Left renal pelvis (tissue), 4 donors: ENCODE measurements around the gene IFT25. TPM values are rescaled to one million over a fixed set of nuclear protein-coding genes. Genes with fewer than 3 reads are reported as not detected.

Experiments
- DNase-seq, 4 donors: peaks; one replicate each; pipeline ENCODE4 v3.0.0-alpha.2; 2013; ENCODE audit warnings: low read depth in 4 of 4, low spot score in 3 of 4
- polyA plus RNA-seq, 4 donors: library from polyadenylated mRNA; unstranded; fragments of 120-200 nt; gene quantifications; one replicate each; pipeline ENCODE4 v1.2.1, GENCODE V29; 2013; ENCODE audit not compliant: insufficient read length in 4 of 4

The IFT25 gene
- polyA plus RNA-seq, 4 donors: 40.4 to 59.8 (median 50.3) TPM

DNA sequence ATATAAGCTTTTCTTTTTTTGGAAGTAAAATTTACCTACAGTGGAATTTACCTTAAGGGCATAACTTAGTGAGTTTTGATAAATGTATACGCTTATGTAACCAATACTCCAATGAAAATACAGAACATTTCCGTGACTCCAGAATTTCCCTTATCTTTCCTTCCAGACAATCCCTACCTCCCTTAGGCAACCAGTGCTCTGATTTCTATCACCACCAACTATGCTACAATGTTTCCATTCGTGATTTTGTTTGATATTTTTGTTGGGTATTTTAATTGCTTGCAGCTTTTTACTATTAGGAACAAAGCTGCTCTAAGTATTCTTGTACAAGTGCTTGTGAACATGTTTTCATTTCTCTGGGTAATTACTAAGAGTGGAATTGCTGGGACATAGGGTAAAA, 14.6 kb downstream of the IFT25 start:
- DNase-seq: no peak

DNA sequence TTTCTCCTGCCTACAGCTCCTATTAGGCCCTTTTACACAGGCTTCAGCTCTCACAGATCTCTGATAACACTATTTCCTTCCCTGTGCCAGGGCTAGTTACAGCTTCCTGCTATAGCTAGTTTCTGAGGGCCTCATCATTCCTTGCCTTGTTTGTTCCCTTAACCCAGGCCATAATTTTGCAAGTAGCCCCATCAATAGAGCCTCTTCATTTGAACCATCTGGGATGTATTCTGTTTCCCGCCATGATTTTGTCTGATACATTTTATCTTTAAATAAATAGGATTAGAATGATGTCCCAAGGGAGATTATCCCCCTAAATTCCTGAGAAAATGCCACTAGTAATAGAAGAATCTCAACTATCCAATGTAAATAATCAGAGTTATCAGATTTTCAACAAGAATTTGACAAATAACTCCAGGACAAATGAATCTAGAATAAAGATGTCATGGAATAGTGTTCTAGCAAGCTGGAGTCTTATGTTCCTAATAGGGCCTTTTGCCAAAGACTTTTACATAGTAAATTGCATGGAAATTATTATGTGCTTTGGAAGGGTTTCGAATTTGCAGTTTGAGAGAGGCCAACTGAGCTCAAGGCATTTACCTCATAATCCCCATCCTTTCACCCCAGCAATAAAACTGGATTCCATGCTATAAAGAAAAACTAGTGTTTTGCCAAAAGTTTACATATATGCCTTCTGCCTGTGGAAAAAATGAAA, 16.1 kb downstream of the IFT25 start:
- peak in 1 of 4 donors; percentile 19 for DNase-seq

DNA sequence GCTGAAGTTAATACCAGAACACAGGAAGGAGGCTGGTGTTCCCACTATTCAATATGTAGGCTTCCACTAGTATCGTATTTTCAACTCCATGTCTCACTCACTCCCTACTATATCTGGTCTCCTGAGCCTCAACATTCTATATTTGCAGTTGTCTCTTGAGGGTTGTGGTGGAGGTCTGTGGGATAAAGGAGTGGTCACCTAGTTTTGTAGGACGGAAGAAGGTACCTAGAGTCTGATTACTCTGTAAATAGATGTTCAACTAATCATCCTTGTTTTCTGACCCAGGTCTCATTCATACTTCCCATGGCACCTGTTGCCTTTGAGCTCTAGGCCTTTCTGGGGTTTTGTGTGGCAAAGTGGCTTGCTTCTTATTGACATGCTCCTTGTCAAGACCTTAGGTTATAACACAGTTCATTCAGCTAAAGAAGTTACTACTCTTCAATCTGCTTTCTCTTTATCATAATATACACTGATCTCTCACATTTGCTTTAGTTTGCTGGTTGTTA, 18.1 kb downstream of the IFT25 start:
- DNase-seq: no peak

DNA sequence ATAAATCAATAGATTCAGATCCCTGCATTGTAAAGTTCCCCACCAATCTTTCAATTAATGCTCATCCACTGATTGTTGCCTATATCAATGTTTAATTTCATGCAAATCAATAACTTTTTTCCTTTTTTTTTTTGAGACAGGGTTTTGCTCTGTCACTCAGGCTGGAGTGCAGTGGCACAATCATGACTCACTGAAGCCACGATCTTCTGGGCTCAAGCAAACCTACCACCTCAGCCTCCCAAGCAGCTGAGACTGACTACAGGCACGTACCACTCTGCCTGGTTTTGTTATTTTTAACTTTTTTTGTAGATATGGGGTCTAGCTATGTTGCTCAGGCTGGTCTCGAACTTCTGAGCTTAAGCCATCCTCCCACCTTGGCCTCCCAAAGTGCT, 25.8 kb downstream of the IFT25 start:
- no peak for DNase-seq

DNA sequence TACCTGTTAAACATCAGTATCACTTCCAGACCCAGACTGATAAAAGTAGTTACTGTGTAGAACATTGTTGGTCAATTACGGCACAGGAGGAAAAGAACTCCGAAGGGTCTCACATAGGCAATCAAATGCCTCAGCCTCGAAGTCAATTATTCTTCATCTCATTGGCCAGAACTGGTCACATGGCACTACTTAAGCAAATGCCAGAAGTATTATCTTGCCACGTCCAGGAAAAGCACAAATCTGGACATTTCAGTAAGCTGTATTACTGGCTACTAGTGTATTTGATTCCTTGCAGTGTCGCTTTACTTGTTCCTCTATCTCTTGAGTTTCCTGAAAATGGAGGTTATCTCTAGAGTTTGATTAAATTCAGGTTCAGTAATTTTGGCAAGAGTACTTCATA, 27.2 kb downstream of the IFT25 start:
- DNase-seq: no peak

DNA sequence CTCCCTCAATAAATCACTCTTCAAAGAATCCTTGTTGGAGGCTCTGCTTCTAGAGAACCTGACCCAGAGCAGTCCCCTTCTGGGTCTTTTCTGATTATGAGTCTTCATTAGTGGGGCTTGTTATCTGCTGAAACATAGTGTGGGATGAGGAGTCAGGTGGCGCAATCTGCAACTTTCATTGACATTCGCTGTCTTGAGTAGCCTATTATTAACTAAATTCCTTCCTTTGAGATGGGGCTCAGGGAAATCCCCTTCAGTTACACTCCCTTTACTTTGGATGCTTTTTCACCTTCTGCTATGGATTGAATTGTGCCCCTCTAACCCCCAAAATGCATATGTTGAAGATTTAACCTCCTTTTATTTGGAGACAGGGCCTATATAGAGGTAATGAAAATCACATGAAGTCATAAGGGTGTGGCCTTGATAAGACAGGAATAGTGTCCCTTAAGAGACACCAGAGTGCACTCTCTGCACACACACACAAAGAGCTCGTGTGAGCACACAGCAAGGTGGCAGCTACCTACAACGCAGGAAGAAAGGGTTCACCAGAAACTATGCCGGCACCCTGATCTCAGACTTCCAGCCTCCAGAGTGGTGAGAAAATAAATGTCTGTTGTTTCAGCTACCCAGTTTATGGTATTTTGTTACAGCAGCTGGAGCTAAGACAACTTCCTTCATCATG, 32.0 kb downstream of the IFT25 start:
- DNase-seq: no peak

DNA sequence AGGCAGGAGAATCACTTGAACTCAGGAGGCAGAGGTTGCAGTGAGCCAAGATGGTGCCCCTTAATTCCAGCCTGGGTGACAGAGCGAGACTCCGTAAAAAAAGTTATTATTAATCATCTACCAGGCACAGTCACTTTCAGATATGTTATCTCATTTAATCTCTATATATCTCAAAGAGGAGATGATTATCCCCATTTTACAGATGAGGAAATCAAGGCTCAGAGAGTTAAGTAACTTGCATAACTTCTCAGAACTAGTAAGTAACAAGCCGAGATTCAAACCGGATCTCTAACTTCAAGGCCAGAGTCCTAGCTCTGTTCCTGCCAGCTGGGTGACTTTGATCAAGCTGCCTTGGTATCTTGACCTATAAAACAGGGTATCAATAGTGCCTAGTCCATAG, 34.1 kb downstream of the IFT25 start:
- no peak for DNase-seq

DNA sequence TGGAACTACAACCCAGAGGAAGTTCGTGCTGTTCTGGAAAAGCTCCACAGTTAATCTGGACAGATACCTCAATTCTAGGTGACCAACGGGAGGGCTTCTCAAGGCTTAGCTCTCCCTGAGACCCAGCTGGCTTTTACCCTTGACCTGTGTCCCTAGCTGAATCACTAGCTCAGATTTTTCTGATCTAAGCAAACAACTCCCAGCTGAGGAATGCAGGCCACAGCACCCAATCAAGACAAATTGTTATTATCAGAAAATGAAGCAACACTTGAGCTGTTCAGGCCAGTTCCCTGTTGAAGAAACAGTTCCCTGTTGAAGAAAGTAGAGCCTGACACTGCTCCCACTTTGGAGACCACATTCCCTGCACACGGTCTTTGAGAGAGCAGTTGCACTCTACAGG, 35.6 kb downstream of the IFT25 start:
- DNase-seq: no peak

DNA sequence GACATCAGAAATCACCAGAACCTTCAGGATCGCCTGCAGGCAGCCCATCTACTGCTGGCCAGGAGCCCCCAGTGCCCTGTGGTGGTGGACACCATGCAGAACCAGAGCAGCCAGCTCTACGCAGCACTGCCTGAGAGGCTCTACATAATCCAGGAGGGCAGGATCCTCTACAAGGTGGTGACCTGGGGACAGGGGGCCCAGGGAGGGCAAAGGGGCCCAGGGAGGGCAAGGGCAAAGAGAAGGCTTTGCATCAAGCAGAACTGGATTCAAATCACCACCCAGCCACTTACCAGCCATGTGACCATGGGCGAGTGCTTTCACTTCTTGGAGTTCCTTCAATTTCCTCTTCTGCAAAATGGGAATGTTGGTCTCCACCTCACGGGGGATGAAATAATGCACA, 39.4 kb downstream of the IFT25 start:
- DNase-seq: no peak

DNA sequence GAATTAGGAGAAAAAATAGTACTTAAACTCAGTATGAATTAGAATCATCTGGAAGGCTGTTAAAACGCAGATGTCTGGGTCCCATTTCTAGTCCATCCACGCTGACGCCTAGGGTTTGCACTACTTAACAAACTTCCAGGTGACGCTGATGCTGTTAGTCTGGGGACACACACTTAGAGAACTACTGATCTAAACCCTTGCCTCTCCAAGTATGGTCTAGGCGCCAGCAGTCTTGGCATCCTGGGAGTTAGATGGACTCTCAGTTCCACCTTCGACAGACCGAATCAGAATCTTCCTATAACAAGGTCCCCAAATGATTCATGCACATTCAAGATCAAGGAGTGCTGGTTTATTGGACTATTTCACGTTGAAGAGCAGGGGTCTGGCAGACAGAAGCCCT, 40.0 kb downstream of the IFT25 start:
- no peak for DNase-seq

DNA sequence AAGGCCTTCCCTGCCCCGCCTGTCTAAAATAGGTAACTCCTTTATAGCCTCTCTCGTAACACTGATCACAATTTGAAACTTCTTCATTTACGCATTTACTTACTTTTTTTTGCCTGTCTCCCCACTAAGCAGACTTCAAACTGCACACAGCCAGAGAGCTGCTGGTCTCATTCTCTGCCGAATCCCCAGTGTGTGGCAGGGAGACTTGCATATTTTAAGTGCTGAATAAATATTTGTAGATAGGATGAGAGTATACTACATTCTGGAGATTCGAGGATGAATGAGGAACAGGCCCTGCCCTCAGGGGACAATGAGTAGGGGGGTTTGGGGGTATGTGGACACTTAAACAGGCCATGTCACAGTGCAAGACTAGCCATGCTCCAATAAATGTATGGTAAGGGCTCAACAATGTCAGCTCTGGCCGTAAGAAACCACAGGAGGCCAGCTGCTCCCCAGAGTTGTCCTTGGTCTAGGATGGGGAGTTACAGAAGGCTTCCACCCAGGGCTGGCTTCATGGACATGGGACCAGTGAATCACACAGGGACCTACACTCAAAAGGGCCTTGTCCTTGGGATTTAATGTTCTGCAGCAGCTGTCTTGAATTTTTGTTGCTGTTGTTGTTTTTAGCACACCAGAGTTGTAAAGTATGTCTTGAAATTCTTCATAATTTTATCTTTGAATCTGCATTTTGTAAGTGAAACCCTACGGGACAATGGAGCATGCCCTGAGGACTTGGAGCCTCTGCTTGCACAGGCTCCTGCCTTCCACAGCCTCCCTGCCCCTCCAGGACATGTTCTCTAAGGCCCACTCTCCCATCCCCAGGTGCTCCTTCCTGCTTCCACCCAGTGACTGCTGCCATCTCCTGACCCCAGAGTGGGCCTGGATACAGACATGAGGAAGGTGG, 43.0 kb downstream of the IFT25 start:
- no peak for DNase-seq

DNA sequence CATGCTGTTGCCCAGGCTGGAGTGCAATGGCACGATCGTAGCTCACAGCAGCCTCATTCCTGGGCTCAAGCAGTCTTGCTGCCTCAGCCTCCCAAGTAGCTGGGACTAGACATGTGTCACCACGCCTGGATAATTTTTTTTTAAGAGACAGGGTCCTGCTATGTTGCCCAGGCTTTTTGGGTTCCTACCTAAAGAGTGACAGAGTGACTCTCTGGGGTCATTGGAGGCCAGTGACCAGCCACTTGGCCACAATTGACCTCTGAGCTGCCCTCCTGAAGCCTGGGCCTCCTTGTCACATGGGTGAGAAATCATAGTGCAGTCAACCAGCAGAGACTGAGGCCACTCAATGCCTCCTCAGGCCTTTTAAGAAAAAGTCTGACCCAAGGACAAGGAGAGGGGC, 45.8 kb downstream of the IFT25 start:
- no peak for DNase-seq

DNA sequence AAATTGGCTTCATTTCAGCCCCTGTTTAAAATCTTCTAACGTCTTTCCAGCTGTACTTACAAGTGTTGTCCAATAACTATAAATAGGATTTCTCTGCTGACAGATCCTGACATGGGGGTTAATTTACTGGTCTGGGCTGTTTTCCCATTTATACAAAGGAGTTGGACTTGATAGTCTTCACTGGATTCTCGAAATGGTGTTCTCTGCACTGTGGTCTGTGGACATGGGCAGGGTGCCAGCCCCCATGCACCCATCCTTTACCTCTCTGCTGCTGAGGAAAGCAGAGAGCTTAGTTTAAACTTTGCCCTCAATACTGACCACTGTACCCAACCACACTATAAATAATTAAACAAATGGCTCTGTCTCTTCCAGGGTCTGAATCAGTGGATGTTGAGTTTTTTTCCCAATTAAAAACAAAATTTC, 46.3 kb downstream of the IFT25 start:
- DNase-seq: peak; percentile 53 to 65 (median 62)

DNA sequence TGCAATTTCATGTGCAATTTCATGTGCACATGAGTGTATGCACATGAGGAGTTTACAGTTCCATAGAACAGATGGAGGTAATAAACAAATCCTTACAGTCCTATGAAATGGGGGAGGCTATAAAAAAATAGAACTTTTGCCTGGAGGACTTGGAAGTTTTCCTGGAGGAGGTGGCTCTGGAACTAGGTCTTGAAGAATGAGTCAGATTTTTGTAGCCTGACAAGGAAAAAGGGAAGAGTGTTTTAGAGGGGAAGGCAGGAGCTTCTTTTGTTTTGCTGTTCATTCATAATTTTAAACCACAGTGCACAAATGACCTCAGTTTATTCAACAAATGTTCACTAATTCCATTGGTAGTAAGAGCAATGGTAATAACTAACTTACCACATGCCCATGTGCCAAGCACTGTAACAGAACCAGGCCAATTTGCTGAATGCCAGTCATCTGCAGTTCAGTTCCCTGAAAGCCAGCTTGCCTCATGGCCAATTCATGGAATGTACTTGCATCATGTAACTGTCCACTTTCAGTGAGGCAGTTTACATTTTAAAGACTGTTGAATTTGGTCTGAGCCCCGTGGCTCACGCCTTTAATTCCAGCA, 48.8 kb downstream of the IFT25 start:
- DNase-seq: no peak

DNA sequence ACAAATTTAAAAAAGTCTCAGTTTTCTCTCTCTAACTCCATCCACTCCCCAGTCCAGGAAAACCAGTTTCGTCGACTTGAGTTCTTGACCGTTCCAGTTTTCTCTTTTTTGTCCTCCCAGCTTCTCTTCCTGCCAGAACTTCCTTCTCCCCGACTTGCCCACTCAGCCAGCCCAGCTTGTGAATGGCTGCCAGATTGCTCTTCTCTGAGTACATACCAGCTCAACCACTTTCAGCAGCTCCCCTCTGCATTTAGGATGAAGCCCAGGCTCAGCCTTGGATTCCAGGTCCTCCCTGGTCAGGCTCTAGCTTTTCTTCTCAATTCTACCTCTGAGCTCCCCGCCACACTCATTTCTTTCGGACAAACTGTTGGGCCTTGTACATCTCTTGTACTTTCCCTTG, 50.1 kb downstream of the IFT25 start:
- DNase-seq: no peak

DNA sequence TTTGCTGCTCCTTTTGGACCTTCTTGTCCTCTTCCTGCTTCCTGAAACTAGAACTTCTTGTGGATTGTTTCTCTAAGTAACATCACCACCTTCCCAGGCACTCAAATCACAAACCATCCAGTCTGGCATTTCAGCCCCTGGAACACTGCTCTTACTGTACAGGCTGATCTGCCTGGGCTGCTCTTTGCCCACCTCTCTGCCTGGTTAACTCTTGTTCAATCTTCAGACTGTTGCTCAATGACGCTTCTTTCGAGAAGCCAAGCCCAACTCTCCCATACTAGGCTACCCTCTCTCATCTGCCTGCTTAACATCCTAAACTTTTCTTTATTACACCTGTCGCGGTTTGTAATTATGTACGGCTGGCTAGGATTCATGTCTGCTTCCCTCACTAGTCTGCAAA, 50.9 kb downstream of the IFT25 start:
- no peak for DNase-seq

DNA sequence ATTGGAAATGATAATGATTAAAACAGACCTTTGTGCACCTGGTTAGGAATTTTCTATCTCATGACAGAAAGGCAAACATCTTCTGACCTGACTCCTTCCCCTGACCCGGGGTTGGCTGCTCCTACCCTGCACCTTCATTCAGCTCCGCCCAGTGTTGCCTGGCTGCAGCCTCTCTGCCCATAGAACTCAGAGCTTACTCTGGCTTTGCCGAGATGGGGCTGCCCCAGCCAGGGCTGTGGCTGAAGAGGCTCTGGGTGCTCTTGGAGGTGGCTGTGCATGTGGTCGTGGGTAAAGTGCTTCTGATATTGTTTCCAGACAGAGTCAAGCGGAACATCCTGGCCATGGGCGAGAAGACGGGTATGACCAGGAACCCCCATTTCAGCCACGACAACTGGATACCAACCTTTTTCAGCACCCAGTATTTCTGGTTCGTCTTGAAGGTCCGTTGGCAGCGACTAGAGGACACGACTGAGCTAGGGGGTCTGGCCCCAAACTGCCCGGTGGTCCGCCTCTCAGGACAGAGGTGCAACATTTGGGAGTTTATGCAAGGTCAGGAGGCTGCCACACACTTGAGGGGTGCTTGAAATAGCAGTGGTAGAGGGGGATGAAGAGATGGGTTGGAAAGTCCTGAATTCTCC, 51.4 kb downstream of the IFT25 start, which contains the start of gene DIO1:
TSS of gene DIO1 (plus strand) at position 189 of the 638 bp plus-strand sequence. CDS start at position 213, 24 bp downstream.
- DNase-seq: no peak

DNA sequence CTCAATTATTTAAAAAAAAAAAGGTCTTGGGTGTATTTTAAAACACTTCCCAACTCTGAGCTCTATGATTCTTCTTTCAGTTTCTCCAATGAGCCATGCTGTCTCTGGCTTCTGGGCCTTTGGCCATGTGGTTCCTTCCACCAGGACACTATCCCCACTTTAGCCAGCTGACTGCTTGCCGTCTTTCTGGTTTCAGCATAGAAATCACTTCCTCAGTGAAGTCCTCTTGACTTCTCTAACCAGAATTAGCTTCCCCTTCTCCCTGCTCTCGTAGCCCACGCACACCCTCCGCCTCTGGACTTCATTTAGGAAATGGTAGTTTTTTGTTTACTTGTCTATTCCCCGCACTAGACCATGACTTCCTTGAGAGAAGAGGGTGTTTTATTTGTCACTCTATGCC, 52.6 kb downstream of the IFT25 start:
- DNase-seq: no peak

DNA sequence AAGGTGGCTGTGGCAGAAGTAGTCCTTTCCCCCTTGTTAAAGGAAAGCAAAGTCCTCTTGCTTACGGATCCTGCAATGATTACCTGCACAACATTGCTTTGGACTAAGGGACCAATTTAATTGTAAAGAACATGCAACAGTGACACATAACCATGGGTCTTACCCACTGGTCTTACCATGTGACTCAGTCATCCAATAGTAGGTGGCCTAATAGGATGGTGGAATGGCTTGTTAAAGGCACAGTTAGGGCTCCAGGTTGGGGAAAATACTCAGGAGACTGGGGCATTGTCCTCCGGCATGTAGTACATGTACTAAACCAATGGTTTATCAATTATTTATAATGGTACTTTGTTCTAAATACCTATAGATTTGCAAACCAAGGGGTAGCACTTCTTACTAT, 53.8 kb downstream of the IFT25 start:
- DNase-seq: no peak

DNA sequence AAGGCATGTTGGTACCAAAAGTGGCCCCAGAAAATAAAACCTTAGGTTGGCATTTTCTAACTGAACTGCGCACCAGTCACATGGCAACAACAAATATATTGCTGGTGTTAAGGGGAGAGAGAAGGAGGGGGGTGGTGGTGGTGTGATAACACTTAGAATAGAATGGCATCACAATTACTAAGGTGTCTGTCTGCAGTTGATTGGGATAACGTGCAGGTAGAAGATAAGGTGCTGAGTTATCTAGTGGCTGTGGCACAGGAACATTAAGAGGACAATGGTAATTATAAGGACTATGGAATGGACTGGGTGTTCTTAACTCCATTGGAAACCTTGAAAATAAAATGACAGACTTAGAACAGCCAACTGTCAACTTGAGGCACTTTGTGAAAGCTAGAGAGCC, 54.5 kb downstream of the IFT25 start:
- no peak for DNase-seq
